K562 (cell line): ENCODE results near the gene COQ2. TPM values are rescaled to one million over a fixed set of nuclear protein-coding genes. Genes with fewer than 3 reads are reported as not detected.
A peak's percentile ranks its signal among the peaks of the same experiment; 100 is the strongest.

Experiments
- ATAC-seq: fragments of 200-7000 bp; cut with Tn5 transposase; 3 replicates; pipeline ENCODE4 v1.9.1; 2020; ENCODE audit warnings: moderate library complexity
- BruUV-seq: library from RNA; stranded (reverse); fragments of 400-500 nt; replicated peaks from 2 replicates; lab custom pipeline; 2021; lab: Mats Ljungman, UMichigan
- CTCF ChIA-PET: fragments of 300-600 bp; formaldehyde crosslinking; extraction: SDS; loops from one replicate; lab custom pipeline; 2021; ENCODE audit warnings: low intra/inter-chr PET ratio; lab: Yijun Ruan, JAX
- POLR2A ChIA-PET: fragments of 300-600, 350-650 bp; sonication (Branson Sonifier 250); formaldehyde crosslinking; extraction: SDS; loops from one replicate; lab custom pipeline; 2021; ENCODE audit warnings: antibody characterized with exemption, inconsistent platforms; lab: Yijun Ruan, JAX
- DNase-seq, 4 experiments: peaks; one replicate each; pipeline versions ENCODE4 v3.0.0 to v3.0.0-alpha.2; 2011 to 2018; ENCODE audit warnings: low spot score in 3 of 4, mixed read lengths in 3 of 4; ENCODE audit errors: extremely low read depth in 1 of 4
- FAIRE-seq: peaks from 2 replicates; lab custom pipeline; 2011; peaks lifted over from hg19 to GRCh38; lab: Jason Lieb, UNC
- H2AFZ ChIP-seq: 2 replicates; pipeline ENCODE4 v1.6.0; 2011; ENCODE audit warnings: low read depth, low read length, control low read depth, inconsistent platforms
- H3K27ac ChIP-seq: fragments of 200-600 bp; 3 replicates; pipeline ENCODE4 v1.8.0; 2011; ENCODE audit warnings: low read depth, mild to moderate bottlenecking, control low read depth, inconsistent platforms, low read length, moderate library complexity, mixed read lengths; ENCODE audit errors: extremely low read depth
- H3K27me3 ChIP-seq, 2 experiments: fragments of 300-600 bp in 1 of 2; 2 replicates in 1 of 2; 3 replicates in 1 of 2; pipeline versions ENCODE4 v1.6.0 to v1.8.0; 2011; ENCODE audit warnings: inconsistent platforms in 2 of 2, low read length in 2 of 2, mild to moderate bottlenecking in 1 of 2, mixed read lengths in 1 of 2, moderate library complexity in 1 of 2; ENCODE audit not compliant: control insufficient read depth in 2 of 2, insufficient read depth in 2 of 2
- H3K36me3 ChIP-seq: fragments of 300-600 bp; 3 replicates; pipeline ENCODE4 v1.8.0; 2011; ENCODE audit warnings: mild to moderate bottlenecking, low read length, inconsistent platforms; ENCODE audit not compliant: control insufficient read depth, insufficient read depth
- H3K4me1 ChIP-seq, 2 experiments: fragments of 200-600 bp in 1 of 2; replicated peaks in 1 of 2; 2 replicates in 1 of 2; 3 replicates in 1 of 2; pipeline versions ENCODE4 v1.5.1 to v1.8.0; 2011; ENCODE audit warnings: inconsistent platforms in 2 of 2, low read length in 2 of 2, mild to moderate bottlenecking in 1 of 2, mixed read lengths in 1 of 2, moderate library complexity in 1 of 2; ENCODE audit not compliant: control insufficient read depth in 2 of 2, insufficient read depth in 2 of 2
- H3K4me2 ChIP-seq: 2 replicates; pipeline ENCODE4 v1.6.1; 2011; ENCODE audit warnings: low read length, control low read depth, inconsistent platforms, mixed read lengths; ENCODE audit not compliant: insufficient read depth
- H3K4me3 ChIP-seq: fragments of 200-600 bp; sonication (generic), shearing (Covaris generic); 2 replicates; pipeline ENCODE4 v1.5.1; 2016; ENCODE audit warnings: control low read depth, inconsistent platforms
- H3K79me2 ChIP-seq: fragments of 200-600 bp; 3 replicates; pipeline ENCODE4 v1.8.0; 2011; ENCODE audit warnings: low read length, inconsistent platforms; ENCODE audit not compliant: control insufficient read depth, insufficient read depth
- H3K9ac ChIP-seq, 2 experiments: 2 replicates each; pipeline versions ENCODE4 v1.6.0 to v1.6.1; 2011; ENCODE audit warnings: low read depth in 2 of 2, low read length in 2 of 2, control low read depth in 1 of 2, inconsistent platforms in 1 of 2, mild to moderate bottlenecking in 1 of 2, mixed read lengths in 1 of 2; ENCODE audit not compliant: insufficient read depth in 1 of 2
- H3K9me1 ChIP-seq: one replicate; pipeline ENCODE4 v1.6.0; 2011; ENCODE audit warnings: inconsistent platforms, mild to moderate bottlenecking, low read length, moderate library complexity; ENCODE audit not compliant: control insufficient read depth, insufficient read depth
- H3K9me3 ChIP-seq: replicated peaks from 2 replicates; pipeline ENCODE4 v1.5.1; 2011; ENCODE audit warnings: low read depth, low read length, inconsistent platforms; ENCODE audit not compliant: control insufficient read depth, insufficient read depth
- H4K20me1 ChIP-seq: replicated peaks from 2 replicates; pipeline ENCODE4 v1.6.1; 2011; ENCODE audit warnings: low read length, inconsistent platforms, mixed read lengths; ENCODE audit not compliant: control insufficient read depth, insufficient read depth
- MCM3 ChIP-seq: fragments of 450-650 bp; IDR thresholded peaks from 2 replicates; pipeline ENCODE4 v1.6.1; 2016
- NFE2 ChIP-seq: IDR thresholded peaks from 2 replicates; pipeline ENCODE4 v1.6.1; 2014; ENCODE audit warnings: antibody characterized with exemption, low read depth
- SNRNP70 ChIP-seq: fragments of 200-400 bp; formaldehyde crosslinking; optimal IDR thresholded peaks from 2 replicates; pipeline ENCODE3; 2017; ENCODE audit warnings: low read depth, low read length
- TAF1 ChIP-seq: IDR thresholded peaks from 2 replicates; pipeline ENCODE4 v1.6.1; 2011; ENCODE audit warnings: mild to moderate bottlenecking, low read length, moderate library complexity; ENCODE audit not compliant: insufficient read depth, control insufficient read depth, severe bottlenecking; ENCODE audit errors: extremely low read depth
- WGBS: fragments of 100-300 bp; shearing (Covaris generic); methylation state at CpG from one replicate; pipeline ENCODE4 v1.1.6; 2016; ENCODE audit warnings: low coverage, mixed read lengths; ENCODE audit not compliant: insufficient coverage; ENCODE audit errors: missing lambda C conversion rate; 5-methylcytosine and 5-hydroxymethylcytosine counted together
- in situ Hi-C: fragments of 300-500 bp; cut with MboI; formaldehyde crosslinking; loops from 4 replicates; pipeline ENCODE4 v1.15.0; 2018; ENCODE audit warnings: inconsistent platforms, mixed read lengths
- intact Hi-C: fragments of 100-400 bp; cut with micrococcal nuclease; formaldehyde crosslinking; loops from 2 replicates; pipeline ENCODE4 v1.14.2; 2022
- polyA plus RNA-seq, 8 experiments: library from polyadenylated mRNA; depleted of rRNA in 4 of 8; stranded (reverse) in 5 of 8; unstranded in 3 of 8; fragments of >200 nt; fragmentation: Nextera tagmentation in 2 of 8; fragmentation: Illumina TruSeq in 1 of 8; extraction: Ambion mirVana in 2 of 8; extraction: Trizol in 1 of 8; gene quantifications; 2 replicates each; pipeline versions ENCODE4 v1.2.1 to v1.2.3, GENCODE V29; 2011 to 2014; ENCODE audit warnings: inconsistent platforms in 1 of 8, missing spikeins in 1 of 8
- total RNA-seq, 7 experiments: library from RNA; depleted of rRNA in 6 of 7; stranded (reverse); fragments of >200 nt in 6 of 7; fragmentation: Illumina TruSeq in 2 of 7; extraction: Trizol in 2 of 7; gene quantifications; 2 replicates each; pipeline versions ENCODE4 v1.2.1 to v1.2.3, GENCODE V29; 2011 to 2021; ENCODE audit warnings: low replicate concordance in 1 of 7

The COQ2 gene
- total and polyA plus RNA-seq, 9 of the 15 experiments (the other 6 are each of a cell fraction or from before 2014, with no cell fraction given) = 1.9 to 13.5 (median 11.8) TPM

- intact Hi-C loops = no loop called here
- FAIRE-seq = no peak
These were observed 33.7 kb downstream of the COQ2 start for GRCh38 chr4:83250687-83251446.

GRCh38 chr4:83248486-83248885, 36.1 kb downstream of the COQ2 start:
- no peak overlapping the region for H2AFZ ChIP-seq
- H3K4me2 ChIP-seq = no peak overlapping the region
- WGBS = 27% methylated on average over 5 of the region's 5 CpGs
- in situ Hi-C loops (no loop called here), intact Hi-C loops (no loop called here)
- no peaks in the 10 kb centered on the region for H3K27me3 ChIP-seq
- no peaks in the 10 kb centered on the region for H3K79me2 ChIP-seq
- no peak overlapping the region for H3K9ac ChIP-seq
- H4K20me1 ChIP-seq = no peaks in the 10 kb centered on the region; the same call in 1 of the 2 replicates
- no peaks in the 10 kb centered on the region; a peak in 1 of 5 replicates for H3K4me1 ChIP-seq
- H3K4me3 ChIP-seq = no peak overlapping the region
- no peaks in the 10 kb centered on the region for H3K36me3 ChIP-seq
- no peak overlapping the region for H3K27ac ChIP-seq
- DNase-seq (no peak), ATAC-seq (no peak), FAIRE-seq (no peak)
- no peaks in the 10 kb centered on the region for H3K9me1 ChIP-seq
- H3K9me3 ChIP-seq = no peaks in the 10 kb centered on the region
- TF ChIP-seq TAF1 = no peak
- TF ChIP-seq MCM3 = no peak
- CTCF ChIA-PET = no interaction called here
- no TSS peak for BruUV-seq
- POLR2A ChIA-PET = no interaction called here

More at GRCh38 chr4:83250687-83251446, 33.7 kb downstream of the COQ2 start:
- no peaks in the 10 kb centered on the region for H3K9me3 ChIP-seq
- no TSS peak for BruUV-seq
- H3K27me3 ChIP-seq = no peaks in the 10 kb centered on the region
- H3K36me3 ChIP-seq = no peaks in the 10 kb centered on the region
- H3K9ac ChIP-seq = no peak overlapping the region
- 43% methylated on average over 7 of the region's 7 CpGs for WGBS
- TF ChIP-seq SNRNP70 (no peak), NFE2 (0 out of 2 replicates have a peak, but pooled peaks have one; percentile 10)
- H4K20me1 ChIP-seq = no peaks in the 10 kb centered on the region; the same call in 1 of the 2 replicates
- no peaks in the 10 kb centered on the region for H3K79me2 ChIP-seq
- H3K4me1 ChIP-seq = no peaks in the 10 kb centered on the region; a peak in 2 of 5 replicates
- H3K4me2 ChIP-seq = no peak overlapping the region
- H3K9me1 ChIP-seq = no peaks in the 10 kb centered on the region
- no peak overlapping the region for H2AFZ ChIP-seq
- CTCF ChIA-PET = no interaction called here
- DNase-seq (no peak), ATAC-seq (no peak)
- no peak overlapping the region for H3K4me3 ChIP-seq
- POLR2A ChIA-PET = interaction anchor here (0.6 to 1.2 kb wide), 4 partner anchors 17 to 619 kb away, joined by 3 read pairs; no protein-coding TSS in a partner anchor
- H3K27ac ChIP-seq = no peak overlapping the region
- in situ Hi-C loops = no loop called here
